Tibial artery (tissue), 4 donors: Measurements from ENCODE around the gene VAV3.

ENCODE experiments used
- DNase-seq, 2 donors: peaks; one replicate each; pipeline ENCODE4 v3.0.0-alpha.2; 2019
- H3K27ac ChIP-seq, 2 donors: fragments of 200-600 bp; sonication (generic) in 1 of 2; 1 replicate in 1 of 2; 2 replicates in 1 of 2; pipeline ENCODE4 v1.5.1; 2018 to 2019; ENCODE audit warnings: mild to moderate bottlenecking in 1 of 2
- H3K27me3 ChIP-seq, 2 donors: fragments of 200-600 bp; sonication (generic) in 1 of 2; one replicate each; pipeline versions ENCODE4 v1.5.1 to v1.6.0; 2016 to 2019
- H3K36me3 ChIP-seq, 3 donors: fragments of 200-600 bp; sonication (generic) in 2 of 3; one replicate each; pipeline ENCODE4 v1.5.1; 2016 to 2019; ENCODE audit warnings: mild to moderate bottlenecking in 2 of 3
- H3K4me1 ChIP-seq, 4 donors: fragments of 200-600 bp; sonication (generic) in 2 of 4; 1 replicate in 3 of 4; 2 replicates in 1 of 4; pipeline ENCODE4 v1.5.1; 2016 to 2019
- H3K4me3 ChIP-seq, 2 donors: fragments of 200-600 bp; sonication (generic) in 1 of 2; 1 replicate in 1 of 2; 2 replicates in 1 of 2; pipeline ENCODE4 v1.5.1; 2018 to 2019; ENCODE audit warnings: mild to moderate bottlenecking in 2 of 2
- H3K9me3 ChIP-seq, 3 donors: fragments of 200-600 bp; sonication (generic) in 1 of 3; one replicate each; pipeline ENCODE4 v1.5.1; 2016 to 2019
- CTCF ChIP-seq, 2 experiments: fragments of 200-600 bp in 1 of 2; fragments of 450-650 bp in 1 of 2; IDR thresholded peaks; one replicate each; pipeline ENCODE4 v1.5.1; 2017 to 2019; ENCODE audit warnings: antibody characterized with exemption in 2 of 2, mild to moderate bottlenecking in 1 of 2, moderate library complexity in 1 of 2
- intact Hi-C: fragments of 100-400 bp; cut with DNase I; formaldehyde crosslinking; loops from one replicate; pipeline ENCODE4 v1.15.0; 2023; ENCODE audit warnings: low total_unique reads

VAV3 gene

GRCh38 chr1:107541412-107541811, 423.6 kb downstream of the VAV3 start:
- H3K9me3 ChIP-seq = no peaks in the 10 kb centered on the region
- no peak for TF ChIP-seq CTCF (IDR thresholded peaks at IDR 0.05)
- intact Hi-C loops = no loop called here
- no peaks in the 10 kb centered on the region for H3K36me3 ChIP-seq
- no peaks in the 10 kb centered on the region for H3K4me1 ChIP-seq
- H3K4me3 ChIP-seq = no peak overlapping the region
- no peak overlapping the region for H3K27ac ChIP-seq
- H3K27me3 ChIP-seq = no peaks in the 10 kb centered on the region
- no peak for DNase-seq

- Histone ChIP-seq H3K9me3 (no peaks in the 10 kb centered on the region), H3K27me3 (peaks cover 0 to 3% of the 10 kb centered on the region in 2 donors), H3K36me3 (no peaks in the 10 kb centered on the region), H3K4me3 (no peak overlapping the region), H3K27ac (no peak overlapping the region), H3K4me1 (no peaks in the 10 kb centered on the region)
- no peak for TF ChIP-seq CTCF (IDR thresholded peaks at IDR 0.05)
- DNase-seq = no peak
- intact Hi-C loops = no loop called here
Observed at GRCh38 chr1:107538502-107538901, 426.5 kb downstream of the VAV3 start.

GRCh38 chr1:107536266-107536665, 428.7 kb downstream of the VAV3 start:
- DNase-seq = no peak
- Histone ChIP-seq H3K36me3 (no peaks in the 10 kb centered on the region), H3K4me3 (no peak overlapping the region), H3K4me1 (no peaks in the 10 kb centered on the region), H3K27ac (no peak overlapping the region), H3K9me3 (no peaks in the 10 kb centered on the region), H3K27me3 (peaks cover 0 to 3% of the 10 kb centered on the region in 2 donors)
- intact Hi-C loops = no loop called here
- no peak for TF ChIP-seq CTCF (IDR thresholded peaks at IDR 0.05)

GRCh38 chr1:107535091-107535490, 429.9 kb downstream of the VAV3 start:
- H3K27me3 ChIP-seq = peaks cover 0 to 3% of the 10 kb centered on the region in 2 donors
- no peak for TF ChIP-seq CTCF (IDR thresholded peaks at IDR 0.05)
- DNase-seq = no peak
- no peaks in the 10 kb centered on the region for H3K36me3 ChIP-seq
- no peaks in the 10 kb centered on the region for H3K4me1 ChIP-seq
- no peak overlapping the region for H3K27ac ChIP-seq
- no peaks in the 10 kb centered on the region for H3K9me3 ChIP-seq
- intact Hi-C loops = no loop called here
- H3K4me3 ChIP-seq = no peak overlapping the region

- intact Hi-C loops = no loop called here
- no peaks in the 10 kb centered on the region for H3K36me3 ChIP-seq
- H3K4me1 ChIP-seq = no peaks in the 10 kb centered on the region
- H3K4me3 ChIP-seq = no peak overlapping the region
- no peak for DNase-seq
- no peak overlapping the region for H3K27ac ChIP-seq
- H3K27me3 ChIP-seq = peaks cover 0 to 3% of the 10 kb centered on the region in 2 donors
- H3K9me3 ChIP-seq = no peaks in the 10 kb centered on the region
- no peak for TF ChIP-seq CTCF (IDR thresholded peaks at IDR 0.05)
Observed at GRCh38 chr1:107534632-107535031, 430.3 kb downstream of the VAV3 start.

- H3K4me1 ChIP-seq = no peaks in the 10 kb centered on the region
- H3K9me3 ChIP-seq = no peaks in the 10 kb centered on the region
- H3K4me3 ChIP-seq = no peak overlapping the region
- DNase-seq = no peak
- intact Hi-C loops = no loop called here
- peaks cover 0 to 3% of the 10 kb centered on the region in 2 donors for H3K27me3 ChIP-seq
- TF ChIP-seq CTCF (IDR thresholded peaks at IDR 0.05) = no peak
- no peak overlapping the region for H3K27ac ChIP-seq
- H3K36me3 ChIP-seq = no peaks in the 10 kb centered on the region
Observed at GRCh38 chr1:107533436-107533835, 431.5 kb downstream of the VAV3 start.
